ENCODE measurements around the gene COPB1.

COPB1 gene

DNA sequence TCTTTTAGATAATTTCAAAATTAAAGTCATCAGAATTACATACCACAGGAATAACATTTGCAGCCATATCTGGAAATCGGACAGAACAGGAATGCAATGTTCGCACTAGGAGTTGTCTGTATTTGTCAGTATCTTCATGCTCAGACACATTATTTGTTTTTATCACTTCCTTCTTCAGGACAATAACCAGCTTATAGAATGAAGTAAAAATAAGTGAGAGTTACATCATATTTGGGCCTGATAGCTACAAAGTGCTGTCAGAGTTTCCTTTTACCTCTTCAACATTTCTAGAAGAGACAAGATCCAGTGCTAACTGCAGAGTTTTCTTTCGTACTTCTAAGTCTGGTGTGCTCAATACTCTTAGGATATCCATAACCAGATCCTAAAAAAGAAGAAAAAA lies 18.9 kb downstream of the COPB1 start:
- H3K27me3 Mint-ChIP-seq, result no peaks in the 10 kb centered on the region
- peaks cover 7% of the 10 kb centered on the region for H3K4me1 Mint-ChIP-seq
- no peak overlapping the region for H3K4me3 Mint-ChIP-seq
- CTCF ChIA-PET, result interaction anchor here (0.5 to 1.7 kb wide), 4 partner anchors 9 to 428 kb away, joined by 3 to 4 read pairs (median 3); no protein-coding TSS in a partner anchor
- DNase-seq, result no peak
- peaks cover 45% of the 10 kb centered on the region for H3K36me3 Mint-ChIP-seq
- H3K27ac Mint-ChIP-seq, result no peak overlapping the region
- H3K9me3 Mint-ChIP-seq, result no peaks in the 10 kb centered on the region

DNA sequence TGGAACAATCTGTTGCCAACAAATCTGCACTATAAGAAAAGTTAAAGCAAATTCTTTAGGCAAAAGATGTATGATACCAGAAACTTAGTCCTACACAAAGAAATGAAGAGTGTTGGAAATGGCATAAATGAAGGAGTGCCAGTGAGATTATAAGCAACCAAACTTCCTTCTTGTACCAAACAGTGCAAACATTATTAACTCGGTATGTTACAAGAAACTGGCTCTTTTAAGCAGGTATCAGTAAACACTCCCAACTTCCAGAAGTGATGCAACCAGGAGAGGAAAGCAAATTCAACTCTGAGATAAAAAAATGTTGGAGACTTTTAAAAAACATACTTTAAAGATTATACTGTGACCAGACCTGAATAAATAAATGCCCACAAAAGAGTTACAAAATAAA lies 28.5 kb downstream of the COPB1 start:
- CTCF ChIA-PET, result no interaction called here
- Mint-ChIP-seq H3K27me3 (no peaks in the 10 kb centered on the region), H3K36me3 (peaks cover 79% of the 10 kb centered on the region), H3K4me1 (peaks cover 13% of the 10 kb centered on the region), H3K27ac (no peak overlapping the region), H3K4me3 (no peak overlapping the region), H3K9me3 (peaks cover 3% of the 10 kb centered on the region)
- no peak for DNase-seq

DNA sequence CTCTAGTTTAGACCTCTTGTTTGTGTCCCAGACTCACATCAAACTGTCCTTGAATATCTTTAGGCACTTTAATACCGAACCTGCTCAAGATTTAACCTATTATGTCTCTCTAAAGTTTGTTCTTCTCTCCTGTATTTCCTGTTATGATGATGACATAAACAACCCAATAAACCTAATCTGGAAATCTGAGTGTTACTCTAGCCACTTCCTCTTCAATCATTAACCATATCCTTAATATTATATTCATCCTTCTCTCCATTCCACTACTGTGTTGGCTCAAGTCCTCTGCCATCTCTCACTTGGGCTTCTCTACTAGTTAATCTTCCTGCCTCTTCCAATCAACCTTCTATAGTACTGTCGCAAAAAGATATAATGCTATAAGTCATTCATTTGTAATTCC lies 36.0 kb downstream of the COPB1 start:
- CTCF ChIA-PET, result interaction anchor here (0.7 to 2.4 kb wide), 3 partner anchors 9 to 560 kb away, joined by 4 to 10 read pairs (median 7); no protein-coding TSS in a partner anchor
- no peak overlapping the region for H3K27ac Mint-ChIP-seq
- H3K4me1 Mint-ChIP-seq, result no peaks in the 10 kb centered on the region
- no peak for DNase-seq
- H3K36me3 Mint-ChIP-seq, result peaks cover 47% of the 10 kb centered on the region
- H3K9me3 Mint-ChIP-seq, result no peaks in the 10 kb centered on the region
- H3K4me3 Mint-ChIP-seq, result no peak overlapping the region
- H3K27me3 Mint-ChIP-seq, result no peaks in the 10 kb centered on the region

DNA sequence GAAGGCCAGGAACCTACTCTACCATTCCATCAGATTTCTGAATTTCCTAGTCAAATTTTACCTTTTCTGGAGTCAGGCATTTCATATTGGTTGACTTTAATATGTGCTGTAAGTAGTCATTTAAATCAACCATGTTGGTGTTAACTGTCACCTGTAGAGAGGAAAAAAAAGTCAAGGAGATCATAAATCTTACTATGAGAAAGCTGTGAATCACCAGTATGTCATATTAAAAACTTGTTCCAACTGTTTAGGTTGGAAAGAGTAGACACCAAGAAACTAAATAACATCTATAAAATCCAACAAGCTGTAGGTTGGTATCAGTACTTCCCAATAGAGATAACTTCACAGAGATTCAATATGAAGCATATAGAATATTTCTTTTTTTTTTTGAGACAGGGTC lies 39.5 kb downstream of the COPB1 start:
- Mint-ChIP-seq H3K27ac (no peak overlapping the region), H3K4me1 (no peaks in the 10 kb centered on the region), H3K4me3 (no peak overlapping the region), H3K9me3 (no peaks in the 10 kb centered on the region), H3K27me3 (no peaks in the 10 kb centered on the region), H3K36me3 (peaks cover 34% of the 10 kb centered on the region)
- no peak for DNase-seq
- CTCF ChIA-PET, result interaction anchor here (0.5 to 1.6 kb wide), 3 partner anchors 99 to 608 kb away, joined by 3 to 5 read pairs (median 4); no protein-coding TSS in a partner anchor

DNA sequence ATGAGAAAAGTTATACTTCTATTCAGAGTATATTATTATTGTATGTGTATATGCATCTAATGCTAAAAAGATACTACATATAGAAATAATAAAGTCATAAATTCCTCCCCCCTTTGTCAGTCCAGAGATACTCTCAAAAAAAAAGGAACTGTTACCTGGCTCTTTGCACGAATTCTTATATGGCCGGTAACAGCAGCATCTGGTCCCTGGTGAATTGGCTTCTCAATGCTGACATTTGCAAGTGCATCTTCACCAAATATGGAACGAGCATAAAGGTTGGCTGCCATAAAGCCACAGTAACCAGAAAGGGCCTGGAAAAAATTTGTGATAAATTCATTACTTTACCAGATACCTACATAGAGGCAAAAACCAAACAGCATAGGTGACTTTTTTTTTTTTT lies 41.2 kb downstream of the COPB1 start:
- Mint-ChIP-seq H3K4me3 (no peak overlapping the region), H3K27me3 (no peaks in the 10 kb centered on the region), H3K36me3 (peaks cover 37% of the 10 kb centered on the region), H3K27ac (no peak overlapping the region), H3K9me3 (no peaks in the 10 kb centered on the region), H3K4me1 (peaks cover 2% of the 10 kb centered on the region)
- CTCF ChIA-PET, result no interaction called here
- DNase-seq, result no peak

DNA sequence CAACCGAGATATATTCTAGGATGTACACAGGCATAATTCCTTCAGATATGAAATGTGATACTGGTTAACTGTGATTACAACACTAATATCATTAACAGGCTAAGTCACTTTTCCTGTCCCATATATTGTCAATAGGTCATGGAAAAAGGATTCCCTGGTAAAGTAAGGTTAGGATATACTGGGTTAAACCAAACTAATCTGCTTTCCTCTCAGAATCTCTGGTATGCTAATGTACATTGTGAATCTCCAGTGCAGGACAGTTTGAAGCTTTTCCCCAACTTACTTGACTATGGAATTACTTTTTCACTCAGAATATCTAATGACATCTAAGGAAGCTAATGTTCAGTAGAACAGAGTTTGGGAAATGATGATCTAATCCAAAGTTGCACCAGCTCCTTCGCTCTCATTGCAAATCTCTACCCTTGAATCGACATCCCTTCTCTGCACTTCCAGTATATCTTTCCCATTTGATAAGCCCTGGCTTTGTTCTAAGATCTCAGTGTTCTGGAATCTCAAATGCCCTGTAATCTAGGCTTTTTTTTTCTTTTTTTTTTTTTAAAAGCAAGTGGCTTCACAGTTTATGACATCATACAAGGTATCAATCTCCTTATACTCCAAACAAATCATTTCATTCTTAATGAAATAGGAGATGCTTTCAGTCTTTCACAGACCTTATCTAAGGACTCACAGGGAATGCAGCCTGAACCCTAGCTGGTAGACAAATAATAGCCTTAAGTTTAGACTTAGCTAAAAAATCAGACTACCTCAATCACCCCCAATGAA lies 43.8 kb downstream of the COPB1 start:
- no peak for DNase-seq
- Mint-ChIP-seq H3K27me3 (no peaks in the 10 kb centered on the region), H3K27ac (no peak overlapping the region), H3K9me3 (no peaks in the 10 kb centered on the region), H3K36me3 (peaks cover 51% of the 10 kb centered on the region), H3K4me3 (no peak overlapping the region), H3K4me1 (peaks cover 2% of the 10 kb centered on the region)
- CTCF ChIA-PET, result interaction anchor here (0.7 to 5.5 kb wide), 23 partner anchors 8 to 500 kb away, joined by 3 to 109 read pairs (median 4); partner anchors contain the start of gene RRAS2

DNA sequence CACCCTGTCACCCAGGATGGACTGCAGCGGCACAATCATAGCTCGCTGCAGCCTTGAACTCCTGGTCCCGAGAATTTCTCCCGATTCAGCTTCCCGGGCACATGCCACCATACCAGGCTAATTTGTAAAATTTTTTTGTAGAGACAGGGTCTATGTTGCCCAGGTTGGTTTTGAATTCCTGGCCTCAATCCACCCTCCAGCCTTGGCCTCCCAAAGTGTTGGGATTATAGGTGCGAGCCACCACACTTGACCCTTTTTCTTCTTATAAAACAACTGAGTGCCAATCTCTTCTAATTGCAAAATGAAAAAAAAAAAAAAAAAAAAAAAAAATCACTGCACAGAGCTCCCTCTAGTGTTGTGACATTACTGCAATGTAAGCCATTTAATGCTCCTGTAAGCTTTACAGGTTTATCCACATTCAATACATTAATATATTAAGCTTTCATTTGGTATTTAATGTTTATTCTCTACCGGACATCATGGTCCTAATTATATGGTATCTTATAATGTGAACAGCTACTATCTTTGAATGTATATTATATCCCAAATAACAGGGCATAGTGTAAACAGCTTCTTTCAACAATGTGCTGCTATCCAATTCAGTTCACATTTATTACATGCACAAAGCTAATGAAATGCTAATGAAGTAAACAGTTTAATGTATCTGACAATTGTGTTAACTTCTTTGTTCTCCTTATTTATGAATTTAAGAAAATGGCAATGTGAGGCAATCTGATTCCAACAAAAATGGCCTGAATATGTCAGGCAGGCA lies 44.6 kb downstream of the COPB1 start:
- H3K9me3 Mint-ChIP-seq, result no peaks in the 10 kb centered on the region
- no peak overlapping the region for H3K27ac Mint-ChIP-seq
- no peak for DNase-seq

DNA sequence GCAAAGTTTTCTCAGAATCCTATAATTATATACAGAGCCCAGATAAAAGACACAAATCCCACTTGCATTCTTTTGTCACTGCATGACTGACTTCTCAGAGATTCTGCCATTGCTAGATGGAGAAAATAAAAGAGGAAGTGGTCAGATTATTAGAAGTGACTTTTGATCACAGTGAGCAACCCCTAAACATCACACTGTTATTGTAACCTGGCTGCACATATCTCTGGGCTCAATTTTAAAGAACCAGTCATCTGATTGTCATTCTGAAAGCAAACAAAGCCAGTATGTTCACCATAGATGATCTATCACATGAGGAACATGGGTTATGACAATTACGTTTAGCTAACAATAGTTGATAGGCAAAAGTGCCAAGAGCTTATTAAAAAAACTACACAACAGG lies 47.8 kb downstream of the COPB1 start:
- Mint-ChIP-seq H3K27ac (no peak overlapping the region), H3K4me3 (no peak overlapping the region), H3K4me1 (peaks cover 15% of the 10 kb centered on the region), H3K36me3 (peaks cover 41% of the 10 kb centered on the region), H3K9me3 (no peaks in the 10 kb centered on the region), H3K27me3 (no peaks in the 10 kb centered on the region)
- no peak for DNase-seq
- CTCF ChIA-PET, result interaction anchor here (1.0 kb wide), 2 partner anchors 148 to 151 kb away, joined by 3 to 5 read pairs; no protein-coding TSS in a partner anchor

More for the DNA sequence above, 44.6 kb downstream of the COPB1 start:
- CTCF ChIA-PET, result interaction anchor here (0.7 to 5.5 kb wide), 24 partner anchors 9 to 499 kb away, joined by 3 to 109 read pairs (median 4); partner anchors contain the start of gene RRAS2
- H3K36me3 Mint-ChIP-seq, result peaks cover 50% of the 10 kb centered on the region
- peaks cover 2% of the 10 kb centered on the region for H3K4me1 Mint-ChIP-seq
- H3K27me3 Mint-ChIP-seq, result no peaks in the 10 kb centered on the region
- H3K4me3 Mint-ChIP-seq, result no peak overlapping the region

DNA sequence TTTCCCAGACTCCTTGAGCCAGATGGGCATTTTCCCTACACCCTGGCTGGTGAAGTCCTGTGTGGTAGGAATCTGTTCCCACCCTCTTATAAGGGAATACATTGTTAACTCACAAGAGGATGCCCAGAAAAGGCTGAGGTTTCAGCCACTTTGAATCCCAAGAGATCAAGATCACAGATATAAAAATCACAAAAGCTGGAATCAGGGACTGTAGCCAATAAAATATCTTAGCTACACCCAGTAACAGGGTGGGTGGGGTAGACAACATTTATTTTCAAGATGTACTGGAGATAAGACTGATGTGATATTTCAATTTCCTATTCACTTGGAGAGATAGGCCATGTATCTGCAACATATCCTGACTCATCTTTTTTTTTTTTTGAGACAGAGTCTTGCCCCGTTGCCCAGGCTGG lies 50.3 kb downstream of the COPB1 start:
- Mint-ChIP-seq H3K9me3 (no peaks in the 10 kb centered on the region), H3K36me3 (peaks cover 32% of the 10 kb centered on the region), H3K27me3 (no peaks in the 10 kb centered on the region), H3K27ac (no peak overlapping the region), H3K4me1 (peaks cover 27% of the 10 kb centered on the region), H3K4me3 (no peak overlapping the region)
- CTCF ChIA-PET, result interaction anchor here (0.6 to 1.5 kb wide), 4 partner anchors 9 to 85 kb away, joined by 3 to 4 read pairs (median 4); no protein-coding TSS in a partner anchor
- no peak for DNase-seq

DNA sequence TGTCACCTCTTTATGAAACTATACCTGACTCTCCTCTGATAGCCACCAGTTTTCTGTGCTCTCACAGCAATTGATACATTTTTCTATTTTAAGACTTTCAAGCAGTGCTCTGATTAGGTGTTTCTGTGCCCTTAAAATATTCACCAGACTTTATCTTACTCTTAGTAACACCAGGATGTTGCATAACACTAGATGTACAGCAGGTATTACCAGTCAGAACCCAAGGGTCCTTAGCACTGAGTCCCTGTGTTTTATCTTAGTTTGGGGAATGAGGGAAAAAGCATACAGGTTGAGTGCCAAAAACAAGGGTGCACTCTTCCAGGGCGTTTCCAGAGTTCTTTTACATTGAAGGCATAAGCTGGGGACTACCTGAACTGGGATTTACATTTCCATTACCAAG lies 51.4 kb downstream of the COPB1 start:
- H3K4me1 Mint-ChIP-seq, result peaks cover 27% of the 10 kb centered on the region
- H3K27me3 Mint-ChIP-seq, result no peaks in the 10 kb centered on the region
- no peak overlapping the region for H3K4me3 Mint-ChIP-seq
- CTCF ChIA-PET, result interaction anchor here (1.3 to 1.5 kb wide), 2 partner anchors 31 to 148 kb away, joined by 3 read pairs; no protein-coding TSS in a partner anchor
- no peaks in the 10 kb centered on the region for H3K9me3 Mint-ChIP-seq
- peaks cover 30% of the 10 kb centered on the region for H3K36me3 Mint-ChIP-seq
- no peak for DNase-seq
- no peak overlapping the region for H3K27ac Mint-ChIP-seq

DNA sequence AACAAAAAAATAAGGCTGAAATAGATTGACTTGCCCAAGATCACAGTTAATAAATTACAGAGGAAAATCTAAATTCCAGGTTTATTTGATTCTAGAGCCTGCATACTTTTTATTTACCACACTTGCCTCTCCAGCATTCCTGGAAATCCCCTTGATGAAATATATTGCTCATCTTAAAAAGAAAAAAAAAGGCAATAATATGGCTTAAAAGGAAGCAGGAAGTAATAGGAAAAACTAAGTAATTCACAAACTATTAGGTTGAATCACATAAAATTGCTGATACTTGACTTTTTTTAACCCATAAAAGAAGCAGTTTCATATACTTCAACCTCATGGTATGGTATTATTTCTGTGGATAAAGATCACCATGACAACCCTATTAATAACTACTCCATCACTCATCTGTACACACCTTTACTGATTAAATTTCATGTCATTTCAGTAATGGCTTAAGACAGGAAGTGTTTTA lies 52.9 kb downstream of the COPB1 start:
- no peak overlapping the region for H3K4me3 Mint-ChIP-seq
- H3K27ac Mint-ChIP-seq, result no peak overlapping the region
- H3K27me3 Mint-ChIP-seq, result no peaks in the 10 kb centered on the region
- no peaks in the 10 kb centered on the region for H3K9me3 Mint-ChIP-seq
- no peak for DNase-seq
- H3K4me1 Mint-ChIP-seq, result peaks cover 27% of the 10 kb centered on the region
- CTCF ChIA-PET, result interaction anchor here (1.3 kb wide), 1 partner anchor 146 kb away, joined by 3 read pairs; no protein-coding TSS in a partner anchor
- H3K36me3 Mint-ChIP-seq, result peaks cover 17% of the 10 kb centered on the region

DNA sequence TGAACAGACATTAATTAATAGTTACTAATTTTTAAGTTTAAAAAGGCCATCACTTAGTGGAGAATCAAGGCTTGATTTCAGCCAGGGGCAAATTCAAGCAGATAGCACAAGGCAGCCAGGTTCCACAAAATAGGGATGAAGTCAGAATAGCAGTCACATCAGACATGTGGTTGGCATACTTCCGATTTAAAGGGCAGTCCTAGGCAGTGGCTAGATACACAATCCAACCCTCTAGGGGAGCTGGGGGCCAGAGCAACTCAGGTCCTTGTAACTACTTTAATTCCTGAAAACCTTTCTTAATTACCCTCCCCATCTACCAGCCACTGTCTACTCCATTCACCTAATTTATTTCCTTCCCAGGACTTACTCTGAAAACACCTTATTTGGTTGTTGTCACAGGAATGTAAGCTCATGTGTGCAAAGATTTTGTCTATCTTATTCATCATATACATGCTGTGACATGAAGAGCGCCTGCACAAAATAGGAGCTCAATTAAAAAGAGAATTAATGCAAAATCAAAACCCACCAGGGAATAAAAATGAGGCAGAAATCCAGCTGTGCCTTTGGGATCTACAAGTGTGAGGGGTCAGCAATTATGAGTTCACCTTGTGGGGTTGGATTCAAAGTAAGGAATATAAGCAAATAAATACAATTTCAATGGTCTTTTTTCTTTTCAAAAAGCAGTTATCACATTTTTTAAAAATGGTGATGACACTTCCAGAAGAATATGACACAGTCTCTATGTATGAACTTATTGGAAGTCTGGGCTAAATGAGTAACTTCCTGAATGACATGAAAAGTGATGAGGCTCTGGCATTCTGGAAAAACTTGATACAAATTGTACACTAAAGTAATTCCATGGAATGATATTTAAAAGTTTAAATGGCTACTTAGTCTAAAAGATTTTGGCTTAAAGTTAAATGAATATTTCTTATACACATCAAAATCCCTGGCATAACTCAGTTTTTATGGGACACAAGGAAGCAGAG lies 53.8 kb downstream of the COPB1 start:
- H3K4me3 Mint-ChIP-seq, result no peak overlapping the region
- CTCF ChIA-PET, result interaction anchor here (1.1 kb wide), 1 partner anchor 10 kb away, joined by 7 read pairs; no protein-coding TSS in a partner anchor

DNA sequence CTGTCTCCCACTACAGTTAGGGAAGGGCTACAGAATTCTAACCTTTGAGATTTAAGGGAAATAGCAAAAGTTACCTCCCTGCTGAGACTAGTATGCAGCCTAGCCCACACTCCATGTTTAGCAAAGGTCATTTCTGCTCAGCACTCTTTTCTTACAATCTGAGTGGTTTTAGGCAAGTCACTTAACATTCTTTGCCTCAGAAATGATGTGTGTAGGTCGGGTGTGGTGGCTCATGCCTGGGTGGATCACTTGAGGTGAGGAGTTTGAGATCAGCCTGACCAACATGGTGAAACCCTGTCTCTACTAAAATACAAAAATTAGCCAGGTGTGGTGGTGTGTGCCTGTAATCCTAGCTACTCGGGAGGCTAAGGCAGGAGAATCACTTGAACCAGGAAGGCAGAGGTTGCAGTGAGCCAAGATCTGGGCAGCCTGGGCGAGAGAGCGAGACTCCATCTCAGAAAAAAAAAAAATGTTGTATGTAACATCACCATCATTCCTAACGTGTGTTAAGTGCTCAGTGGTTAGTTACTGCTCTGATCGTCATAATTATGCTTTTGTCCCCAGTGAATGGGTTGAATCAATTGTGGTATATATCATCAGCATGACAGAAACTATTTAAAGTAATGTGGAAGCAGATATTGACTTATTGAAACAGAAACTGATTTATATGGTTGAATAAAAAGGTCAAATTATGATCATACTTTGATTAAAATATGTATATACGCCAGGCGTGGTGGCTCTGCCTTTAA lies 55.0 kb downstream of the COPB1 start:
- Mint-ChIP-seq H3K27ac (no peak overlapping the region), H3K4me1 (peaks cover 27% of the 10 kb centered on the region), H3K27me3 (no peaks in the 10 kb centered on the region), H3K36me3 (peaks cover 4% of the 10 kb centered on the region), H3K4me3 (no peak overlapping the region), H3K9me3 (no peaks in the 10 kb centered on the region)
- DNase-seq, result no peak
- CTCF ChIA-PET, result no interaction called here

More for the DNA sequence above, 53.8 kb downstream of the COPB1 start:
- Mint-ChIP-seq H3K27ac (no peak overlapping the region), H3K27me3 (no peaks in the 10 kb centered on the region), H3K4me1 (peaks cover 27% of the 10 kb centered on the region), H3K36me3 (peaks cover 8% of the 10 kb centered on the region), H3K9me3 (no peaks in the 10 kb centered on the region)
- no peak for DNase-seq
